ENCODE results near the gene KCNIP2.
"Not testable (repeated sequence)": the region's sequence is repeated elsewhere in the genome, so short reads cannot be mapped to it uniquely, and the experiment has no call there.

KCNIP2 gene

DNA sequence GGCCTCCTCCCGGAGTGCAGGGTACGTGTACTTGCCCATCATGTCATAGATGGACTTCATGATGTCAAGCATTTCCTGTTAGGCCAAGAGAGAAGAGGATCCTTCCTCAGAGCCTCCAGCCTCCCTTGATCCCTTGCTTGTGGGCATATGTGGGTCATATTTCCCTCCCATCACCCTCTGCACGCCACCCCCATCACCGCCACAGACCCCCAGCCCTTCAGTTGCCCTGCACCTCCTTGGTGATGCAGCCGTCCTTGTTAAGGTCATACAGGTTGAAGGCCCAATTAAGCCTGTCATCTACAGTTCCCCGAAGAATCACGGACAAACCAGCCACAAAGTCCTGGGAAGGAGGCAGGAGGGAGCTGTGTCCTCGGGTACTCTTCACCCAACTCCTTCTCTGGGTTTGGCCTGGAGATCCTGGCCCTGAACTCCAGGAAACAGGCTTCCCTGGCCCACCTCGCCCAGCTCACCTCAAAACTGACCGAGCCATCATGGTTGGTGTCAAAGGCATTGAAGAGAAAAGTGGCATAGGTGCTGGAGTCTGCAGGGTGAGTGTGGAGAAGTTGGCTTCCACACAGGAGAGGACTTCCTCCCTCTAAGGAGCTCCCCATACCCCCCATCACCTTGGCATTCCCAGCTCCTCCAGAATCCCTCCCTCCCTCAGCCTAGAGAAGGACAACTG lies 15.5 kb downstream of the KCNIP2 start:
- DNase-seq = no peak

DNA sequence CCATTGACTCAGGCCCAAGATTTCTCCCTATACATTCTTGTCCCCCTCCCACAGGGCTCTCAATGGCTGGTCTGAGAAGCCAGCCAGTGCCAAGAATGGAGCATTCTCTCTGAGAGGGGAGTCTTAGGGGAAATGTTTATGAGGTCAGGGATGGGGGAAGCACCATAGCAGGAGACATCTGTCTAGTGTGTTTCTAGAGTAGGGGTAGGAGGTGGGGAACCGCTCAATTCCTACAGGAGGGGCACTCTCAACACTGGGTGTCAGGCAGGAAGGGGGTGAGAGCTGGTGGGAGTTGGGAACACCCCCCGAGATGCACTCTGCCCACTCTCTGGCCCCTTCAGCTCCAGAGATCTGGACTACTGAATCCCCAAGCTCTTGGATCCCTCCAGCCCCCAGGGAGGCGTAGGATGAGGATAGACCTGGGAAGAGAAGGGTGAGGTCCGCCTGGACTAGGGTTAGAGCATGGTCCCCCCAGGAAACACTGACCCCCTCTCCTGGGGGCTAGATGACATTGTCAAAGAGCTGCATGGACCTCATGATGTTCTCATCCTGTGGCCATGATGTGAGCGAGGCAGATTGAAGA lies 16.7 kb downstream of the KCNIP2 start:
- no peak for DNase-seq

DNA sequence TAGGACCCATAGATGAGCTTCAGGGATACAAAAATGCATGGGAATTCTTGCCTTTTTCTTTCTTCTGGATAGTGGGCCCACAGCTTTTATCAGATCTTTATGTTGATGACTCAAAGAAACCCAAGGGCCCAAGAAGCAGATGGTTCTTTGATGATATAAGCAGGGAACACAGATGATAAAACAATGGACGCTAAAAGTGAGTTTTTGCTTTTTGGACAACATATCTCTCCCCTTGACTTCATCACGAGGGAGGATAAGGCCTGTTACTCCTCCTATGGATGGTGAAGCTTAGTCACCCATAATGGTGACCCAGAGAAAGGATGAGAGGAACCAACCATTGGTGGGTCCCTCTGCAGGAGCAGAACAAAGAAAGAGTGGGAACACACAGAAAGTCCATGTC lies 18.9 kb downstream of the KCNIP2 start:
- no peak for DNase-seq

DNA sequence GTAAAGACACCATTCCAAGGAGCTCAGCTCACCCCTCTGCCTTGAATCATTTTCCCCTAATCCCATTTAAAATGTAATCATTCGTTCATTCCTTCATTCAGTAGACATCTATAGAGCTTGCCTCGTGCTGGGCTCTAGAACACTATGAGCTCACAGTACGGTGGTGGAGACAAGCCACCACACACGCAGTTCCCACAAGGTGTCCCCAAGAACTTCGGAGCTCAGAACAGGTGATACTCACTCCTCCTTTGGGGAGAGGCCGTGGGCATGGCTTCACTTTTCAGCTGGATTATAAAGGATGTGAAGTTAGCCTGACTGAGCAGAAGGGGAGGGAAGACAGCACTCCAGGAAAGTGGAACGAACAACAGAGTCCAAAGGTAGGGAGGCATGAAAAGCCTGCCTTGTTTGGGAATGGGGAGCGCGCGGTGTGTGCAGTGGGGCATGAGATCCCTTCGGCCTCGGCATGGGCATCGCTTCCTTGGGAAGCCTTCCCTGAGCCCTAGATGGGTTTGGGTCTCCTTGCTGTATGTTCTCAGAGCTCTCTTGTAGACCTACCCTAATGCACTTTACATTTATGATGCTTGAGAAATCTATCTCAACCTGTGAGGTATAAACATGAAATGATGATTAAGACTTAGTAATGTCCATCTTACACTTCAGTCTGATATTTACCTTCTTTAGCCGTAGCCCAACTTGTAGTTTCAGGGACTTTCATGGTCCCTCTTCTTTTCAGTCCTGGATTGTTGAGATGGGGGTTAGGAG lies 24.5 kb downstream of the KCNIP2 start:
- DNase-seq = peak in 1 of 2 donors; percentile 64

DNA sequence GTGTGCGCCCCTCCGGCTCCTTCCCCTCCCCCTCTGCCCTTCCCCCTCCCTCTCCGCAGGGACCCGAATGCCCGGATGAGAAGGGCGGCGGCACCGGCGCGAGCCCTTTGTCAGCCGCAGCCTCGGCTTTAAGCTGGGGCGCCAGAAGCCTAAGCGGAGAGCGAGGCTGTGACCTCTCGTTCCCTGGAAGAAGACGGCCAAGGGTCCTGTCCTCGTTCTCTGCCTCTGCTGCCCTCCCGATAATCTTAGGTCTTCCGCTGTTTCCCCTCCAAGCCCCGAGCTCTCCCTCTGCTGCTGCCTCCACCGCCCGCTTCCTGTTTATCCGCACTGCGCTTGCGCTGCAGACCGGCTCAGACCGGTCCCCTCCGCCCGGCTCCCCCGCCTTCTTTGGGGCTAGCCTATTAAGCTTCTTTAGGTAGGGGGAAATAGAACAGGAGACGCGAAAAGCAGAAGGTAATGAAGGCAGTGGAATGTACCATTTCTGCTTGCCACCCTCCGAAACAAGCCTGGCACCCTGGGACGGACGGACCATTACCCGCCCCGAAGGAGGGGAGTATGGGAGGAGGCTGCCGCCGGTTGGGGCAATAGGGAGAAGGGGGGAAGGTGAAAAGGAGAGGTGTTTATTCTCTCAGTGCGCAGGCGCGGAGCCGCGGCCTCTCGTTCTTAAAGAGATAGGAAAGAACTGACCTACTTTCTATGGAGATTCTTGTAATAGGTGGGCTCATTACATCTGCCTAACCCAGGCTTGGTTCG lies 25.3 kb downstream of the KCNIP2 start, which contains the start of gene OGA:
TSS of gene OGA (minus strand) at position 326 of the 753 bp plus-strand sequence. CDS start 422 bp downstream, outside the sequence.
- DNase-seq = peak; percentile 95 to 98

DNA sequence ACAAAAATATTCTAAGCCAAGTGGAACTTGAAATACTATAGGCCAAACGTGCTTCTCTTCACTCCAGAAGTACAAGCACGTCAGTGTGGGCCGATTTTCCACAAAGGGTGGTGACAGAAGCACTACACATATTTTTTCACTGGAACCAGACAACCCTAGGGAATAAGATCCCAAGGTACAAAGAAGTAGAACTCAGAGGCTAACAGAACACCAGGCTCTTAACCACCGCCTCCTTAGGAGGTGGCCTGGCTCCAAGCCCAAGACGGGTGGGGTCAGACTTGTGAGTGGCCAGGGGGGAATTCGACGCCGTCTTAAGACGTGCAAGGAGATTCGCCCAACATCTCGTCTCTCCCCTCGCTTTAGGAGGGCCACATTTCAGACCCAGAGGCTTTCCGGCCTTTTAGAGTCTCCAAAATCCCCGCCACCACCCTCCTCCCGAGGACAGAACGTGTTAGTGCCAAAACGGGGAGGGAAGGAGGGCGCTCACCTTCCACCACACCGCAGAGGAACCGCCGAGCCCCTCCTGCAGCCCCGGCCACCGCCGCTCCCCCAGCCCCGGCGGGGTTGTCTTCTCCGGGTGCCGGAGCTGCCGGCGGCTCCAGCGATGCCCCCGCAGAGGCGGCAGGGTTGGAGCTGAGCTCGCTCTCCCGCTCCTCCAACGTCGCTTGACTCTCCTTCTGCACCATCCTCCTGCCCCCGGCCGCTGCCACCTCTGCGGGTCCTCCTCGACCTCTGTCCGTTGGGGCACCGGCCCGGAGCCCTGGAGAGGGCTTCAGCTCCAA lies 26.1 kb downstream of the KCNIP2 start:
- DNase-seq = peak; percentile 43 to 56

DNA sequence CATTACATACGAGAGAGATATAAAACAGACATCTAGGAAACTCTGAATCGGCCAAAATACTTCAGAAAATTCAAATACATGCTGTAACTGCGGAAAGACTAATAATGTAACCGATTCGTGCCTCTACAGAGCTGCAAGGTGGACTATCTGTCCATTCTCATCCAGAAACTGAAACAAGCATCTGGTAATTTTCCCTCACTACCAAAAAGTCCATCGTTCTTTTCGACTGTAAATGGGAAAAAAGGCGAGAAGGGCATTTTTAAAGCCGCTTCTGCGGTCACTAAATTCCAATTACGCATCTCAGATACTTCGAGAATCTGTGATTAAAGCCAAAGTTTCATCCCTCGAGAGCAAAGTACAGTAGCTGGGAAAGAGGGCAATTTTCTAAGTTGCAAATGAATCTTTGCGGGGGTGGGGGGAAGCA lies 26.7 kb downstream of the KCNIP2 start:
- DNase-seq = no peak

DNA sequence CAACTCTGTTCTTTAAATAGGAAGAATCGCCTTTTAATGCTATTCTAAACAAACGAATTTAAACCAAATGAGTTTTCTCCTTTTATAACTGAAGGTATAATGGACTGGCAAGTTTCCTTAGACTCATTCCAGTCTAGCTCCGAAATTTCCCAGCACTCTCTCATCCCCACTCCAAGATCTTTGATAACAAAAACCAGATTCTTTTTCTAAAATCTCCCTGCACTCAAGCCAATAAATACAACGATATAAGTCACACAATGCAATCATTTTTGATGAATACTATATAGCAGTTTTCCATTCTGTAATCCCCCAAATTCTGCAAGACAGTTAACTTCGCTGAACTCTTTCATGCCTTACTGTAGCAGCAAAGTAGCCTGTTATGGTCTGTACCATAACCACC lies 27.2 kb downstream of the KCNIP2 start:
- DNase-seq = no peak

DNA sequence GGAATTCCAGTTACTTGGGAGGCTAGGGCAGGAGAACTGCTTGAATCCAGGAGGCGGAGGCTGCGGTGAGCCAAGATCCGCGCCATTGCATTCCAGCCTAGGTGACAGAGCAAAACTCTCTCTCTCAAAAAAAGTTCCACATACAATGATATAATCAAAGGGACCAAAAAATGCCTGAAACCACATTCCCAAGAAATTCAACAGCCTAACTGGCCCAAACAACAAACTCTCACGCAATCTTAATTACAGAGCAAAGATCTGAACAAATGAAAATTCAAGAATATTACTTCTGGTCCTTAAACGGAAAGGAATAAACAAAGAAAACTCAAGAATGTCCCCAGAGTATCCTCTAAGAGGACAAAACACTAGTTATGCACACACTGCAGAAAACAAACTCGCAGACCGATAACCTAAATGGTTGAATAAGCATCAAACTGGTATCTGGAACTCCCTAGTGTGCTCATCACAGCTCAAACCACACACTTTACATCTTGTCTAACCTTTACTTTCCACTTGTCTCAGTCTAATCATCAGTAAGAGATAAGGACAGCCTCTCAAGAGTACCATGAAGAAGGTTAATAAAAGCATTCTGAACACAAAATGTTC lies 29.0 kb downstream of the KCNIP2 start:
- DNase-seq = no peak

DNA sequence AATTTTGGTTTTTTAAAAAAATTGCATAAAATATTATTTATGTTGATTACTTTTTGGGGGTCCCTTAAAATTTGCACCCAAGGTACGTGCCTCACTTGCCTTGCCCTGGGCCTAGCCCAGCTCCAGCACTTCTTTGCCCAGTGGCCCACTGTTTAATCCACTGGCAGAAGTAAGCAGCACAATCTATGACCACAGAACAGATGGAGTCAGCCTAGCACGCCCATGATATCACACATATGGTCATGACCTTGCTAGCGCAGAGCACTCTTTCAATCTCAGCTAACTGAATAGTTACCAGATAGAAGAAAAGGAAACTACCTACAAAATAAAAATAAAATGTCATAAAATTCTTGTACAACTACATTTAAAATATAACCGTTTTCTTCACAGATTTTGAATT lies 31.0 kb downstream of the KCNIP2 start:
- no peak for DNase-seq

DNA sequence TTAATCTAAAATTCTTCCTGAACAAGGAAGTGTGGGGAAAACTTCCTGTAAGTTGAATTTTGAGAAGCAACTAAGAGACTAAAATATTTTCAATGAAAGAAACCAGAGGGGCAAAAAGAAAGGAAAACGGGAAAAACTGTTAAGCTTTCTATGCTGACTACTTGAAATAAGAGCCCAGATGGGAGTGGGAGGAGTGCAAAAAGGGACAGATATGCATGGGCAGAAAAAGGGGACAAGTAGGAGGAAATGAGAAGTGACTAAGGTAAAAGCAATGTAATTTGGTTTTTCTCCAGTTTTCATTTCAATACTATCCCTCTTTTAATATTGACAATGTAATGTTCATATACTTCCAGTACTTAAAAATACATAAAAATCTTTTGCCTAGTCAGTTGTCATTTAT lies 36.4 kb downstream of the KCNIP2 start:
- peak in 1 of 2 donors; percentile 57 for DNase-seq

DNA sequence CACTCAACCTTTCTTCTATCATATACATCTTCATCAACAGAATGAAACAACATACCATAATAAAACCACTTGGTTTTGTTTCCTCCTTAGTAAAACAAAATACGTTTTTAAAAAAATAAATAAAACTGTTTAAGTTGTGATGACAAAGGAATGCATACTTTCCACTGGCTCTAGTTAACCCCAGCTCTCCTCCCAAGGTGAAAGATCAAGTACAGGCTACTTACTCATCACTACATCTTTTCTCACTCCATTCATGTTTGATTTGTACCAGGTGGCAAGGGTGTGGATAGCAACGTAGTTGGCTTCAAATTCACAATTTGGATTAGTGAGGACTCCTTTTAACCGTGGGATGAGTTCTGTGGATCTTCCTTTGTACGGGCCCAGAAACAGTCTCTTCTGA lies 40.1 kb downstream of the KCNIP2 start:
- no peak for DNase-seq

DNA sequence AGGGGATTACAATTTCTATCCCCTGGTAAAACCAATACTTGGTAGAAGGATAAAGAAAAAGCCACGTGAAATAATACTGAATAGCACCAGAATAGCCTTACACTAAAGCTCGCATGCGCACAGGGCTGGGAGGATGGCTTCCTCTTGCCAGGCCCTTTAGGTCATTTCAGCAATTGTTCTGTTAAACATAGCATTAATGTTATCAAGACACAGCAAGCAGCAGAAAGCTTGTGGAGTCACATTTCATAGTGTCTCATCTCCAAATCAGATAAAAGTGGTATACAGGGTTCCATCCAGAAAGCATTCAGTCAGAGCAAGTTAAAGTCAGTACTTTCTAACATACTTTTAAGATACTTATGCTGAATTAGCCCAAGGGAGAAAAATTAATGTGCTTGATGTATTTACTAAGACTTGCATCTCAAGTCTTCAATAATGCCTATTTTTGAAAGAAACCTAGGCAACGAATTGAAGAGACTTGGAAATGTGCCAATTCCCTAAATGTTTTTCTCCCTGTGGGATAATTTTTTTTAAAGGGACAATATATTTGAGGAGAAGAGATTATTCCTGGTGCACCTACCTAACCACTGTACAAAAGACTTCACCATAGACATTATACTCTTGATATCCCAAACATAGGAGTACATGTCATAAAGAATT lies 46.1 kb downstream of the KCNIP2 start:
- no peak for DNase-seq

DNA sequence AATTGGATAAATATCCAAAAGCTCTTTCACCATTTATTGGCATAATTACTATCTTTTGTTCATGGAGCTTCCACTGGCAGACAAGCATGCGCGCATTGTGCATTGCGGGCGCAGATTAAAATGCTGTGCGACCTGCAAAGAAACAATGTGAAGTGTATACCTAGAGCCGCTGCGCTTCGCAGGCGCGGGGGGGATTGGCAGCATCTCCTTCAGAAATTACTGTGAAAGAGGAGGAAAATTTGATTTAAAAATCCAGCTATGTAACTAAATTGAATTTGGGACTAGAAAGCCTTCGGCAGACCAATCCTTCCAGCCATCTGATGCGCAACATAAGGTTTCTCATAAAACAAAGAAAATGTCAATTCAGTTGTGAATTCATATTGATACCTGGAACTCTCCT lies 50.1 kb downstream of the KCNIP2 start:
- DNase-seq = no peak

DNA sequence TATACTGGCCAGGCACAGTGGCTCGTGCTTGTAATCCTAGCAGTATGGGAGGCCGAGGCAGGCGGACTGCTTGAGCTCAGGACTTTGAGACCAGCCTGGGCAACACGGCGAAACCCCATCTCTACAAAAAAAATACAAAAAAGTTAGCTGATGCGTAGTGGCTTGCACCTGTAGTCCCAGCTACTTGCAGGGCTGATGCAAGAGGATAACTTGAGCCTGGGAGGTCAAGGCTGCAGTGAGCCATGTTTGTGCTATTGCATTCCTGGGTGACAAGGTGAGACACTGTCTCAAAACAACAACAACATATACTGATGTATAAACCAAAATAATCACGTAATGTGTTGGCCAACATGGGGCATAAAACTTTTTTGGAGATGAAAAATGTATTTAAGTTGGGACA lies 53.9 kb downstream of the KCNIP2 start:
- DNase-seq = no peak

DNA sequence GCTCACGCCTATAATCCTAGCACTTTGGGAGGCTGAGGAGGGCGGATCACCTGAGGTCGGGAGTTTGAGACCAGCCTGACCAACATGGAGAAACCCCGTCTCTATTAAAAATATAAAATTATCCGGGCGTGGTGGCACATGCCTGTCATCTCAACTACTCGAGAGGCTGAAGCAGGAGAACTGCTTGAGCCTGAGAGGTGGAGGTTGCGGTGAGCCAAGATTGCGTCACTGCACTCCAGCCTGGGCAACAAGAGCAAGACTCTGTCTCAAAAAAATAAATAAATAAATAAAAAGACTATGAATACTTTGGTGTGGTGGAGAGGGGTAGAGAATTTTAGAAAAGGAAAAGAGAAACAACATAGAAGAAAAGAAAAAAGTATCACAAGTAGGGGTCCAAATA lies 54.4 kb downstream of the KCNIP2 start:
- DNase-seq = not testable (repeated sequence)

DNA sequence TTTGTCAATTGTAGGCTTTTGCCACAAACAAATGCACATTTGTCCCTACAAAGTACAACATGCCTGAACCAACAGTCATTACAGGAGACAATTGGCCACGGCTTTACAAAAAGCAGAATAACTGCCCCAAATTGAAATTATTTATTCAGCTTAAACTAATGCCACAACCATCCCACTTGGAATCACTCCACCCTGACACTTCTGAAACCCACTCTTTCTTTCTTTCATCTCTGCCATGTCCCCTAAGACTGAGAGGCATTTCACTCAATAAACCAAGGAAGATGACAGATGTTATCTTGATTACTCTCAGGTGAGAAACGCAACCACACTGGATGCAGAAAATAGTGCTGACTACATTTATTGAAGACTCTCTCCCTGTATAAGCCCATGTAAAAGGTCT lies 57.8 kb downstream of the KCNIP2 start:
- no peak for DNase-seq

DNA sequence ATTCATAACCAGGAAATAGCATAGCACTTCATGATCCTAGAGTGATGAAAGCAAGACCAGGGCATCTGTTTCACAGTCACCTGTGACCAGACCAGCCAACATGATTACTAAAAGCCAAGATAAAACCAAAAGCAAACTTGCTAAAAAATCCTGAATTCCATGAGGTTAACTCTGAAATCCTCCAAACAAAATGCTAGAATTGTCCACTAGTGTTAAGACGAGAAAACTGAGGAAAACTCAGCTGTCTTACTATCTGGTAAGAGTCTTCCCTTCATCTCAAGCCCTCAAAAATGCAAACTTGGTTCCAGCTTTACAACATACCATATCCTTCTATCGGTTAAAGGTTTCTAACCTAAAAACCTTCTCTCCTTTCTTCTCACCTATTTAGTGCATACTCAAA lies 59.0 kb downstream of the KCNIP2 start:
- no peak for DNase-seq

DNA sequence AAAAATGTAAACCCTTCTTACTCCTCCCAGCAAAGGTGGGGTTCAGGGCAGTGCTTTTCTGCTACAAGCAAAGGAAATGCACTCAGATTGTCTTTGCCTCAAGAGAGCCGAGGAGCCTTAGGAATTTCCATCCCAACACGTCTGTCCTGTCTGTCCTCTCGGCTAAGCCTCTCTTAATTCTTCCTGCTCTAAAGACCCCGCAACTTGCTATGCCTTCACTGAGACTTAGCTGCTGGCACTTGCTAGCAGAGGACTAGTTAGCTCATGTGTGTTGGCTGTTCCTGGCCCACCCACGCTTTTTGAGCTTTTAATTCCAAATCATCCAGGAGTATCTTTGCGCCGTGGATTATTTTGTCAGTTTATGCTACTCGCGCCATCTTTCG lies 59.9 kb downstream of the KCNIP2 start:
- no peak for DNase-seq

DNA sequence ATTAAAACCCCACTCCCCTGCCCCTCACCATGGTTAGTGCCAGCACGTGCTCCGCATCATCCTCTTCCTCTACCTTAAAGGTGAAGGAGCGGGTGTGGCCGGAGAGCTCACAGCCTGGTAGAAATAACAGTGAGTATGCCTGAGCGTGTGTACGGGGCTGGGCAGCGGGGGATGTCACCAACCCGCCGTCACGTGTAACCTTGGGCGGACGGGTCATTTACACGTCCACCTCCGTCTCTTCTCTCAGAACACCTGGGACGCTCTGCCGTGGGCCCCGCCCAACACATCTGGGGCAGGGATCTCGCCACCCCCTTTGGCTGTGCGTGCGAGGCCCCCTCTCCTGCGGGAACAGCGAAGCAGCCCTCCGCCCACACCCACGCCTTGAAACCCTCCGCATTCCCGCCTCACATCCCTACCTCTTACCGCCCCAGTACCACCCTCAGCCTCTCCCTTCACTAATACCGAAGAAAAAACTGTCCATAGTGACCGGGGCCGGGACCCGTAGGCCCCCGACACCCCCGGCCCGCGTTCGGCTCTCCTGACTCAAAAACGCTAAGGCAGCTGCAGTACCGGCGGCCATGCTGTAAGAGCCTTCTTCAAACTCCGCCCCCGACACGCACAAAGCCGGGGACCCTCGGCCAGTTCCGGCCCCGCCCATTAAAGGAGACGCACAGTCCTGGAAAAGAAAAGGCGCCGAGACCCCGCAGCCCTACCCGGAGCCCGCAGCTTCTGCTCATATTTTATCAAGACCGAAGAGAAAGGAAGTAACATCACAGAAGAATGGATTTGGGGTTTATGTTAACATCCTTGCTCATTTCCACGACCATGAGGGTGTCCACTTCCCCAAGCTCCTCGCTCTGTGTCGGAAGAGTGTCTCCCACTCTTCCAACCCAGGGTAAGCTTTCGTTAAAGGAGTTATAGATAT lies 60.5 kb downstream of the KCNIP2 start, which contains the start of gene NPM3:
TSS of gene NPM3 (minus strand) at position 636 of the 925 bp plus-strand sequence. CDS start at position 580, 56 bp downstream.
- DNase-seq = peak; percentile 45 to 59
